MM.1S (cell line): Measurements from ENCODE around the gene PCDHGA4.

Experiments
- DNase-seq: peaks from one replicate; pipeline ENCODE4 v3.0.0-alpha.2; 2015
- H2AFZ ChIP-seq: fragments of 300-600 bp; sonication (generic); 2 replicates; pipeline ENCODE4 v1.6.0; 2016; ENCODE audit warnings: antibody characterized with exemption, low read length
- H3F3A ChIP-seq: fragments of 300-600 bp; sonication (generic); 2 replicates; pipeline ENCODE4 v1.6.1; 2016; ENCODE audit warnings: mild to moderate bottlenecking, antibody characterized with exemption, low read length, moderate library complexity, mixed read lengths; ENCODE audit not compliant: insufficient read depth
- H3K27ac ChIP-seq: fragments of 300-600 bp; sonication (generic); 2 replicates; pipeline ENCODE4 v1.5.1; 2016; ENCODE audit warnings: mild to moderate bottlenecking, low read length
- H3K27me3 ChIP-seq: fragments of 300-600 bp; sonication (generic); replicated peaks from 2 replicates; pipeline ENCODE4 v1.6.0; 2016; ENCODE audit warnings: low read length; ENCODE audit not compliant: insufficient read depth
- H3K36me3 ChIP-seq: fragments of 300-600 bp; sonication (generic); replicated peaks from 2 replicates; pipeline ENCODE4 v1.6.1; 2016; ENCODE audit warnings: mild to moderate bottlenecking, low read length, mixed read lengths; ENCODE audit not compliant: insufficient read depth
- H3K4me1 ChIP-seq: fragments of 300-600 bp; sonication (generic); 2 replicates; pipeline ENCODE4 v1.6.1; 2016; ENCODE audit warnings: low read length, mixed read lengths
- H3K4me2 ChIP-seq: fragments of 300-600 bp; sonication (generic); 2 replicates; pipeline ENCODE4 v1.6.0; 2016; ENCODE audit warnings: low read depth, low read length
- H3K4me3 ChIP-seq: fragments of 300-600 bp; sonication (generic); 2 replicates; pipeline ENCODE4 v1.5.1; 2016; ENCODE audit warnings: low read length, mixed read lengths
- H3K79me2 ChIP-seq: fragments of 300-600 bp; sonication (generic); 2 replicates; pipeline ENCODE4 v1.6.1; 2016; ENCODE audit warnings: mixed run types, low read length, mixed read lengths
- H3K9ac ChIP-seq: fragments of 300-600 bp; sonication (generic); 2 replicates; pipeline ENCODE4 v1.6.1; 2016; ENCODE audit warnings: low read length, mixed read lengths
- H3K9me2 ChIP-seq: fragments of 300-600 bp; sonication (generic); replicated peaks from 2 replicates; pipeline ENCODE4 v1.6.1; 2016; ENCODE audit warnings: mild to moderate bottlenecking, low read length, mixed read lengths; ENCODE audit not compliant: insufficient read depth
- H3K9me3 ChIP-seq: fragments of 300-600 bp; sonication (generic); replicated peaks from 2 replicates; pipeline ENCODE4 v1.6.1; 2016; ENCODE audit warnings: mild to moderate bottlenecking, low read length, mixed read lengths; ENCODE audit not compliant: insufficient read depth
- H4K20me1 ChIP-seq: fragments of 300-600 bp; sonication (generic); 2 replicates; pipeline ENCODE4 v1.6.1; 2016; ENCODE audit warnings: mild to moderate bottlenecking, low read length, moderate library complexity, mixed read lengths; ENCODE audit not compliant: insufficient read depth
- CTCF ChIP-seq: fragments of 300-600 bp; sonication (generic); IDR thresholded peaks from 2 replicates; pipeline ENCODE4 v1.5.1; 2016; ENCODE audit warnings: antibody characterized with exemption, low read length, mixed read lengths
- EZH2 ChIP-seq: fragments of 300-600 bp; sonication (generic); optimal IDR thresholded peaks from 2 replicates; pipeline ENCODE3; 2017; ENCODE audit warnings: low read depth, mild to moderate bottlenecking, antibody characterized with exemption, low read length, mixed read lengths
- EZH2phosphoT487 ChIP-seq: fragments of 300-600 bp; sonication (generic); IDR thresholded peaks from 2 replicates; pipeline ENCODE4 v1.6.1; 2018; ENCODE audit warnings: antibody characterized with exemption, low read length

The PCDHGA4 gene

GRCh38 chr5:141342773-141343172, 12.0 kb upstream of the PCDHGA4 start:
- DNase-seq, result no peak
- Histone ChIP-seq H3K79me2 (no peaks in the 10 kb centered on the region), H3K27ac (no peak overlapping the region), H3K9me2 (no peaks in the 10 kb centered on the region), H3F3A (no peaks in the 10 kb centered on the region), H3K9ac (no peak overlapping the region), H3K36me3 (no peaks in the 10 kb centered on the region), H3K4me3 (no peak overlapping the region), H4K20me1 (no peaks in the 10 kb centered on the region), H2AFZ (no peak overlapping the region), H3K4me1 (no peaks in the 10 kb centered on the region), H3K4me2 (no peak overlapping the region), H3K9me3 (no peaks in the 10 kb centered on the region), H3K27me3 (no peaks in the 10 kb centered on the region; the same call in 1 of the 2 replicates)
- TF ChIP-seq EZH2phosphoT487 (no peak), EZH2 (no peak), CTCF (no peak)

- no peak within 1 kb of the TSS for H3K9ac ChIP-seq
- H2AFZ ChIP-seq, result no peak within 1 kb of the TSS
- H3K9me2 ChIP-seq, result no peaks in the 10 kb centered on the region
Measured at GRCh38 chr5:141343242-141343952, 11.4 kb upstream of the PCDHGA4 start, which contains the start of gene PCDHGA3. PCDHGA3 (plus strand) TSS chr5:141343829; CDS start chr5:141344034, 205 bp downstream.

DNA sequence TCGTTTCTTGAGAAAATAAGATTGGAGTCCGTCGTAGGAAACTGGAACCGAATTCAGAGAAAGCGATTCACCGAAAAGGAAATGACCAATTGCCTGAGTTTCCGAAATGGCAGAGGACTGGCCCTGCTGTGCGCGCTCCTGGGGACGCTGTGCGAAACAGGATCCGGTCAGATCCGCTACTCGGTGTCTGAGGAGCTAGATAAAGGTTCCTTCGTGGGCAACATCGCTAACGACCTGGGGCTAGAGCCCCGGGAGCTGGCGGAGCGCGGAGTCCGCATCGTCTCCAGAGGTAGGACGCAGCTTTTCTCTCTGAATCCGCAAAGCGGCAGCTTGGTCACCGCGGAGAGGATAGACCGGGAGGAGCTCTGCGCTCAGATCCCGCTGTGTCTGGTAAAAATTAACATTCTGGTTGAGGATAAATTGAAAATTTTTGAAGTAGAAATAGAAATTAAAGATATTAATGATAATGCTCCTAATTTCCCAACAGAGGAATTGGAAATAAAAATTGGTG, 10.8 kb upstream of the PCDHGA4 start:
- H4K20me1 ChIP-seq, result no peaks in the 10 kb centered on the region
- no peak for DNase-seq
- H3K27me3 ChIP-seq, result no peaks in the 10 kb centered on the region; the same call in 1 of the 2 replicates
- no peaks in the 10 kb centered on the region for H3K9me2 ChIP-seq
- TF ChIP-seq CTCF (no peak), EZH2 (no peak), EZH2phosphoT487 (no peak)
- H3K9me3 ChIP-seq, result no peaks in the 10 kb centered on the region
- no peak overlapping the region for H3K9ac ChIP-seq
- no peak overlapping the region for H3K4me3 ChIP-seq
- no peaks in the 10 kb centered on the region for H3K79me2 ChIP-seq
- no peaks in the 10 kb centered on the region for H3F3A ChIP-seq
- no peak overlapping the region for H2AFZ ChIP-seq
- no peaks in the 10 kb centered on the region for H3K36me3 ChIP-seq
- H3K27ac ChIP-seq, result no peak overlapping the region
- no peak overlapping the region for H3K4me2 ChIP-seq
- H3K4me1 ChIP-seq, result no peaks in the 10 kb centered on the region

More at GRCh38 chr5:141343242-141343952, 11.4 kb upstream of the PCDHGA4 start, which contains the start of gene PCDHGA3:
- Histone ChIP-seq H3K4me1 (no peaks in the 10 kb centered on the region), H3K4me2 (no peak within 1 kb of the TSS), H3K36me3 (no peaks in the 10 kb centered on the region), H3F3A (no peaks in the 10 kb centered on the region), H3K27ac (no peak within 1 kb of the TSS), H3K79me2 (no peaks in the 10 kb centered on the region), H3K9me3 (no peaks in the 10 kb centered on the region), H3K27me3 (no peaks in the 10 kb centered on the region; the same call in 1 of the 2 replicates), H3K4me3 (no peak within 1 kb of the TSS), H4K20me1 (no peaks in the 10 kb centered on the region)
- peak; percentile 38 for DNase-seq
- TF ChIP-seq CTCF (peak; percentile 37), EZH2phosphoT487 (no peak)
